GM12892 (cell line): Measurements from ENCODE around the gene TREM2.

ENCODE experiments used
- POLR2A ChIP-seq: IDR thresholded peaks from 2 replicates; pipeline ENCODE4 v1.6.1; 2011; ENCODE audit warnings: low read depth, low read length, control low read depth
- POLR2AphosphoS5 ChIP-seq: IDR thresholded peaks from 2 replicates; pipeline ENCODE4 v1.6.1; 2011; ENCODE audit warnings: low read depth, low read length, control low read depth

DNA sequence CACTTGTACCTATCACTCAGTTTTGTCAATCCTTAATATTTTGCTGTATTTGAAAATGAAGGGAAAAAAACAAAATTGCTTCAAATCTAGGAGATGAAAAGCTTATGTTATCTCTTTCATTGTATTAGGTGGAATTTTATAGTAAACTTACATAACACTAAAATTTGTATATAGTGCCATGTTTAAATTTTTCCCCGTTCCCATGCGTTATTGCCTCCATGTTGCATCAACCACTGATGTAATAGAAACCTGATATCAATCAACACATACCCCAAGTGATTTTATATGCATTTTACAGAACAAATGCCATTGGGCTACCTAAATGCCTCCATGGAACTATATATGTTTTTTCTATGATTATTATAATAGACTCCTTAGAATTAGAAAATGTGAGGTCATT lies 14.8 kb upstream of the TREM2 start:
- TF ChIP-seq POLR2A (no peak), POLR2AphosphoS5 (no peak)
